Measurements from ENCODE around the gene PYGO2.

- TF ChIP-seq CTCF (IDR thresholded peaks at IDR 0.05; ENCODE audit: insufficient read depth, low read length, poor library complexity, severe bottlenecking), result no peak
- TF ChIP-seq EZH2phosphoT487 (conservative IDR thresholded peaks at IDR 0.05; ENCODE audit: low read length), result no peak
These were observed 46.7 kb upstream of the PYGO2 start for GRCh38 chr1:155008015-155008941.
